IMR-90 (cell line): ENCODE results near the gene SFXN3. TPM values are rescaled to one million over a fixed set of nuclear protein-coding genes. Genes with fewer than 3 reads are reported as not detected.
A peak's percentile ranks its signal among the peaks of the same experiment; 100 is the strongest.

ENCODE experiments used
- ATAC-seq: fragments of 200-7000 bp; cut with Tn5 transposase; 2 replicates; pipeline ENCODE4 v1.9.1; 2020; ENCODE audit warnings: low read depth, mild to moderate bottlenecking, moderate library complexity
- BruUV-seq: library from RNA; stranded (reverse); fragments of 400-500 nt; replicated peaks from 2 replicates; lab custom pipeline; 2021; lab: Mats Ljungman, UMichigan
- CTCF ChIA-PET: fragments of 300-600 bp; formaldehyde crosslinking; extraction: SDS; loops from one replicate; lab custom pipeline; 2021; ENCODE audit warnings: antibody characterized with exemption; lab: Yijun Ruan, JAX
- POLR2A ChIA-PET: fragments of 300-600 bp; sonication (Branson Sonifier 250); formaldehyde crosslinking; loops from one replicate; lab custom pipeline; 2022; ENCODE audit warnings: antibody characterized with exemption; ENCODE audit not compliant: unreplicated experiment; lab: Charles Lee
- DNase-seq: peaks from one replicate; pipeline ENCODE4 v3.0.0; 2013
- H2AFZ ChIP-seq: replicated peaks from 2 replicates; pipeline ENCODE3; 2013; ENCODE audit warnings: low read length, mild to moderate bottlenecking; ENCODE audit not compliant: poor library complexity
- H2AK5ac ChIP-seq: 2 replicates; pipeline ENCODE4 v1.6.1; 2013; ENCODE audit warnings: low read depth, low read length, inconsistent platforms
- H2AK9ac ChIP-seq: replicated peaks from 2 replicates; pipeline ENCODE3; 2013; ENCODE audit warnings: mild to moderate bottlenecking, low read depth, low read length, moderate library complexity; ENCODE audit not compliant: poor library complexity
- H2BK120ac ChIP-seq: 2 replicates; pipeline ENCODE4 v1.6.1; 2013; ENCODE audit warnings: low read depth, low read length, inconsistent platforms
- H2BK15ac ChIP-seq: 3 replicates; pipeline ENCODE4 v1.6.1; 2013; ENCODE audit warnings: low read depth, low read length, inconsistent platforms
- H2BK20ac ChIP-seq: 2 replicates; pipeline ENCODE4 v1.6.1; 2013; ENCODE audit warnings: low read depth, mild to moderate bottlenecking, inconsistent platforms, low read length, moderate library complexity
- H2BK5ac ChIP-seq: 2 replicates; pipeline ENCODE4 v1.6.1; 2013; ENCODE audit warnings: mild to moderate bottlenecking, low read depth, low read length, inconsistent platforms; ENCODE audit not compliant: poor library complexity, severe bottlenecking
- H3K14ac ChIP-seq: replicated peaks from 2 replicates; pipeline ENCODE4 v1.6.1; 2013; ENCODE audit warnings: low read depth, low read length, inconsistent platforms
- H3K18ac ChIP-seq: 2 replicates; pipeline ENCODE4 v1.6.1; 2013; ENCODE audit warnings: low read depth, low read length, control low read depth
- H3K23ac ChIP-seq: 2 replicates; pipeline ENCODE4 v1.6.1; 2013; ENCODE audit warnings: low read depth, low read length, inconsistent platforms
- H3K27ac ChIP-seq: 2 replicates; pipeline ENCODE4 v1.5.1; 2013; ENCODE audit warnings: mild to moderate bottlenecking, control low read depth, low read length; ENCODE audit not compliant: insufficient read depth
- H3K27me3 ChIP-seq: 2 replicates; pipeline ENCODE4 v1.6.1; 2013; ENCODE audit warnings: low read length; ENCODE audit not compliant: control insufficient read depth, insufficient read depth
- H3K36me3 ChIP-seq: 2 replicates; pipeline ENCODE4 v1.6.1; 2013; ENCODE audit warnings: low read length, mixed read lengths; ENCODE audit not compliant: control insufficient read depth, insufficient read depth
- H3K4ac ChIP-seq: 2 replicates; pipeline ENCODE4 v1.6.1; 2013; ENCODE audit warnings: low read depth, low read length, inconsistent platforms
- H3K4me1 ChIP-seq: 2 replicates; pipeline ENCODE4 v1.6.1; 2013; ENCODE audit warnings: low read length, mixed read lengths; ENCODE audit not compliant: control insufficient read depth, insufficient read depth
- H3K4me2 ChIP-seq: 2 replicates; pipeline ENCODE4 v1.6.1; 2013; ENCODE audit warnings: low read depth, mild to moderate bottlenecking, control low read depth, low read length, moderate library complexity
- H3K4me3 ChIP-seq: 2 replicates; pipeline ENCODE4 v1.5.1; 2013; ENCODE audit warnings: low read depth, mild to moderate bottlenecking, control low read depth, low read length, moderate library complexity; ENCODE audit not compliant: insufficient read depth
- H3K56ac ChIP-seq: 2 replicates; pipeline ENCODE4 v1.6.1; 2013; ENCODE audit warnings: low read length, inconsistent platforms; ENCODE audit not compliant: insufficient read depth; ENCODE audit errors: extremely low read depth
- H3K79me1 ChIP-seq, 2 experiments: 2 replicates each; pipeline ENCODE4 v1.6.1; 2013; ENCODE audit warnings: low read length in 2 of 2, inconsistent platforms in 1 of 2, low read depth in 1 of 2
- H3K9ac ChIP-seq: 2 replicates; pipeline ENCODE4 v1.6.1; 2013; ENCODE audit warnings: low read depth, low read length, control low read depth
- H3K9me1 ChIP-seq: 2 replicates; pipeline ENCODE4 v1.6.1; 2013; ENCODE audit warnings: low read length, inconsistent platforms; ENCODE audit not compliant: insufficient read depth
- H3K9me3 ChIP-seq: 2 replicates; pipeline ENCODE4 v1.6.1; 2013; ENCODE audit warnings: low read length; ENCODE audit not compliant: control insufficient read depth, insufficient read depth
- H4K20me1 ChIP-seq: 2 replicates; pipeline ENCODE4 v1.6.1; 2013; ENCODE audit warnings: low read length, inconsistent platforms; ENCODE audit not compliant: insufficient read depth
- H4K5ac ChIP-seq: 2 replicates; pipeline ENCODE4 v1.6.1; 2013; ENCODE audit warnings: mild to moderate bottlenecking, low read depth, low read length, control low read depth
- H4K8ac ChIP-seq, 2 experiments: 2 replicates each; pipeline ENCODE4 v1.6.1; 2013; ENCODE audit warnings: low read depth in 2 of 2, low read length in 2 of 2, control low read depth in 1 of 2, inconsistent platforms in 1 of 2
- H4K91ac ChIP-seq: 2 replicates; pipeline ENCODE4 v1.6.1; 2013; ENCODE audit warnings: low read depth, low read length, inconsistent platforms; ENCODE audit not compliant: insufficient read depth
- MAZ ChIP-seq: IDR thresholded peaks from 2 replicates; pipeline ENCODE4 v1.6.1; 2012; ENCODE audit warnings: low read depth, mild to moderate bottlenecking, low read length, improper control_type of control experiment, moderate library complexity, borderline replicate concordance
- MXI1 ChIP-seq: IDR thresholded peaks from 2 replicates; pipeline ENCODE4 v1.6.1; 2012; ENCODE audit warnings: low read depth, mild to moderate bottlenecking, low read length, moderate library complexity, borderline replicate concordance
- RAD21 ChIP-seq: IDR thresholded peaks from 2 replicates; pipeline ENCODE4 v1.6.1; 2012; ENCODE audit warnings: low read length, improper control_type of control experiment
- WGBS, 2 experiments: methylation state at CpG; one replicate each; pipeline versions ENCODE4 v1.1.5 to v1.1.7; 2013; ENCODE audit warnings: missing lambda C conversion rate in 2 of 2; ENCODE audit not compliant: insufficient read length in 1 of 2; ENCODE audit errors: extremely low coverage in 2 of 2; 5-methylcytosine and 5-hydroxymethylcytosine counted together
- dilution Hi-C: fragments of 300-500 bp; cut with HindIII; formaldehyde crosslinking; loops from one replicate; pipeline ENCODE4 v1.14.3; 2018; ENCODE audit warnings: low sequenced_read_pairs; ENCODE audit not compliant: unreplicated experiment
- in situ Hi-C: fragments of 300-500 bp; cut with MboI; formaldehyde crosslinking; loops from 3 replicates; pipeline ENCODE4 v1.14.3; 2019; ENCODE audit warnings: low sequenced_read_pairs, inconsistent platforms, mixed read lengths
- intact Hi-C: fragments of 100-400 bp; cut with micrococcal nuclease; formaldehyde crosslinking; loops from 2 replicates; pipeline ENCODE4 v1.10.0; 2022
- polyA plus RNA-seq, 3 experiments: library from polyadenylated mRNA; depleted of rRNA; stranded (reverse); fragments of >200 nt; gene quantifications; 2 replicates each; pipeline ENCODE4 v1.2.3, GENCODE V29; 2012; ENCODE audit warnings: low replicate concordance in 1 of 3
- total RNA-seq: library from RNA; depleted of rRNA; stranded (reverse); fragments of >200 nt; gene quantifications from 2 replicates; pipeline ENCODE4 v1.2.3, GENCODE V29; 2012

Gene SFXN3
- total and polyA plus RNA-seq, 2 of the 4 experiments (the other 2 are of a cell fraction) = 64.7 to 77.2 TPM

GRCh38 chr10:101000127-101000914 is 30.7 kb upstream of the SFXN3 start:
- DNase-seq = no peak
- ChIA-PET CTCF (interaction anchor here (0.9 to 4.4 kb wide), 3 partner anchors 11 to 16 kb away, joined by 3 to 48 read pairs (median 10); no protein-coding TSS in a partner anchor), POLR2A (no interaction called here)
- Histone ChIP-seq H4K91ac (peak overlapping the region; percentile 77), H2BK120ac (peak overlapping the region; percentile 66), H4K8ac (peak overlapping the region; percentile 58 to 95), H3K9me3 (no peaks in the 10 kb centered on the region), H3K4me1 (peaks cover 25% of the 10 kb centered on the region), H3K4ac (peak overlapping the region; percentile 96), H3K4me3 (peak overlapping the region; percentile 78), H3K27me3 (no peaks in the 10 kb centered on the region), H4K5ac (peak overlapping the region; percentile 78), H3K23ac (peak overlapping the region; percentile 97), H2BK15ac (peak overlapping the region; percentile 63), H3K9me1 (peaks cover 4% of the 10 kb centered on the region), H3K36me3 (peaks cover 27% of the 10 kb centered on the region; the same call in 1 of the 2 replicates), H2BK20ac (peak overlapping the region; percentile 13; the same call in 1 of the 2 replicates), H3K4me2 (peak overlapping the region; percentile 93), H3K79me1 (peaks cover 14 to 59% of the 10 kb centered on the region in 2 experiments), H3K9ac (peak overlapping the region; percentile 97), H3K14ac (peak overlapping the region; percentile 94), H3K56ac (peak overlapping the region; percentile 99), H4K20me1 (peaks cover 51% of the 10 kb centered on the region), H3K27ac (peak overlapping the region; percentile 91), H2AK9ac (peak overlapping the region; percentile 100), H2BK5ac (peak overlapping the region; percentile 81), H2AFZ (peak overlapping the region; percentile 83), H2AK5ac (peak overlapping the region; percentile 94), H3K18ac (peak overlapping the region; percentile 63)
- WGBS, 2 experiments = no CpG with 5 or more reads among the region's 19 CpGs
- BruUV-seq = no TSS peak
- no peak for TF ChIP-seq RAD21
- TF ChIP-seq MAZ = peak; percentile 17; the same call in 1 of the 2 replicates
- no peak for TF ChIP-seq MXI1
- in situ Hi-C loops (no loop called here), dilution Hi-C loops (no loop called here), intact Hi-C loops (no loop called here)
- ATAC-seq = no peak
